Activated T-cell treated with anti-CD3 and anti-CD28 coated beads, Interleukin-2, amount 50 U/mL, for 24 hours (primary cell): ENCODE results near the gene SRP54.
A peak's percentile ranks its signal among the peaks of the same experiment; 100 is the strongest.
"Not testable (repeated sequence)": the region's sequence is repeated elsewhere in the genome, so short reads cannot be mapped to it uniquely, and the experiment has no call there.

ENCODE experiments used
- DNase-seq: peaks from one replicate; pipeline ENCODE4 v3.0.0-alpha.2; 2020
- H3K27ac Mint-ChIP-seq: 2 replicates; pipeline ENCODE4 v1.8.0; 2020; ENCODE audit warnings: mild to moderate bottlenecking, mixed read lengths
- H3K27me3 Mint-ChIP-seq: 2 replicates; pipeline ENCODE4 v1.8.0; 2020; ENCODE audit warnings: mixed read lengths
- H3K36me3 Mint-ChIP-seq: 2 replicates; pipeline ENCODE4 v1.8.0; 2020; ENCODE audit warnings: low read depth, mixed read lengths
- H3K4me1 Mint-ChIP-seq: 2 replicates; pipeline ENCODE4 v1.8.0; 2020; ENCODE audit warnings: low read depth, mixed read lengths
- H3K4me3 Mint-ChIP-seq: 2 replicates; pipeline ENCODE4 v1.8.0; 2020; ENCODE audit warnings: mild to moderate bottlenecking, moderate library complexity, mixed read lengths
- H3K9me3 Mint-ChIP-seq: 2 replicates; pipeline ENCODE4 v1.8.0; 2020; ENCODE audit warnings: mixed read lengths

The SRP54 gene

GRCh38 chr14:34982421-34983147 lies at the start of gene SRP54:
TSS of gene SRP54 (plus strand) at chr14:34982992. CDS start at chr14:34996710, 13,718 bp downstream.
- H3K36me3 Mint-ChIP-seq: peaks cover 7% of the 10 kb centered on the region
- H3K4me3 Mint-ChIP-seq: no peak within 1 kb of the TSS
- no peaks in the 10 kb centered on the region for H3K9me3 Mint-ChIP-seq
- peaks cover 23% of the 10 kb centered on the region for H3K4me1 Mint-ChIP-seq
- peak; percentile 99 for DNase-seq
- H3K27me3 Mint-ChIP-seq: no peaks in the 10 kb centered on the region
- no peak within 1 kb of the TSS for H3K27ac Mint-ChIP-seq

GRCh38 chr14:34933301-34933700 lies 49.5 kb upstream of the SRP54 start:
- no peak overlapping the region for H3K4me3 Mint-ChIP-seq
- no peak for DNase-seq
- peak overlapping the region; percentile 83 for H3K27ac Mint-ChIP-seq
- peaks cover 3% of the 10 kb centered on the region for H3K36me3 Mint-ChIP-seq
- no peaks in the 10 kb centered on the region for H3K27me3 Mint-ChIP-seq
- H3K9me3 Mint-ChIP-seq: no peaks in the 10 kb centered on the region
- peaks cover 61% of the 10 kb centered on the region for H3K4me1 Mint-ChIP-seq

GRCh38 chr14:34935488-34935887 lies 47.3 kb upstream of the SRP54 start:
- Mint-ChIP-seq H3K27ac (peak overlapping the region; percentile 88), H3K4me3 (no peak overlapping the region), H3K9me3 (no peaks in the 10 kb centered on the region), H3K36me3 (peaks cover 8% of the 10 kb centered on the region), H3K4me1 (peaks cover 45% of the 10 kb centered on the region), H3K27me3 (no peaks in the 10 kb centered on the region)
- no peak for DNase-seq

- peaks cover 16% of the 10 kb centered on the region for H3K36me3 Mint-ChIP-seq
- H3K27ac Mint-ChIP-seq: peak overlapping the region; percentile 75
- peaks cover 33% of the 10 kb centered on the region for H3K4me1 Mint-ChIP-seq
- no peak for DNase-seq
- H3K9me3 Mint-ChIP-seq: no peaks in the 10 kb centered on the region
- H3K4me3 Mint-ChIP-seq: no peak overlapping the region
- H3K27me3 Mint-ChIP-seq: no peaks in the 10 kb centered on the region
Observed at GRCh38 chr14:34937442-34937841, 45.4 kb upstream of the SRP54 start.

- Mint-ChIP-seq H3K9me3 (no peaks in the 10 kb centered on the region), H3K27ac (peak overlapping the region; percentile 75), H3K4me3 (no peak overlapping the region)
Observed at GRCh38 chr14:34937876-34938275, 44.9 kb upstream of the SRP54 start.

GRCh38 chr14:34943506-34943905 lies 39.3 kb upstream of the SRP54 start:
- Mint-ChIP-seq H3K27me3 (no peaks in the 10 kb centered on the region), H3K27ac (no peak overlapping the region), H3K4me3 (no peak overlapping the region), H3K4me1 (no peaks in the 10 kb centered on the region), H3K9me3 (peaks cover 4% of the 10 kb centered on the region), H3K36me3 (peaks cover 36% of the 10 kb centered on the region)
- no peak for DNase-seq

More at GRCh38 chr14:34937876-34938275, 44.9 kb upstream of the SRP54 start:
- Mint-ChIP-seq H3K36me3 (peaks cover 20% of the 10 kb centered on the region), H3K4me1 (peaks cover 32% of the 10 kb centered on the region), H3K27me3 (no peaks in the 10 kb centered on the region)
- no peak for DNase-seq

GRCh38 chr14:34944744-34945143 lies 38.0 kb upstream of the SRP54 start:
- Mint-ChIP-seq H3K27me3 (no peaks in the 10 kb centered on the region), H3K36me3 (peaks cover 35% of the 10 kb centered on the region), H3K27ac (no peak overlapping the region), H3K4me1 (no peaks in the 10 kb centered on the region), H3K9me3 (peaks cover 4% of the 10 kb centered on the region), H3K4me3 (no peak overlapping the region)
- no peak for DNase-seq

- H3K27ac Mint-ChIP-seq: no peak overlapping the region
- no peak for DNase-seq
- H3K9me3 Mint-ChIP-seq: peaks cover 4% of the 10 kb centered on the region
- H3K36me3 Mint-ChIP-seq: peaks cover 43% of the 10 kb centered on the region
- no peak overlapping the region for H3K4me3 Mint-ChIP-seq
- H3K4me1 Mint-ChIP-seq: no peaks in the 10 kb centered on the region
- no peaks in the 10 kb centered on the region for H3K27me3 Mint-ChIP-seq
Observed at GRCh38 chr14:34946699-34947098, 36.1 kb upstream of the SRP54 start.

- H3K36me3 Mint-ChIP-seq: peaks cover 44% of the 10 kb centered on the region
- H3K9me3 Mint-ChIP-seq: no peaks in the 10 kb centered on the region
- no peaks in the 10 kb centered on the region for H3K4me1 Mint-ChIP-seq
- H3K27me3 Mint-ChIP-seq: no peaks in the 10 kb centered on the region
- no peak overlapping the region for H3K4me3 Mint-ChIP-seq
- no peak overlapping the region for H3K27ac Mint-ChIP-seq
- DNase-seq: no peak
Observed at GRCh38 chr14:34951286-34951685, 31.5 kb upstream of the SRP54 start.

- H3K27ac Mint-ChIP-seq: peak overlapping the region; percentile 8
- no peak overlapping the region for H3K4me3 Mint-ChIP-seq
- no peaks in the 10 kb centered on the region for H3K9me3 Mint-ChIP-seq
- H3K36me3 Mint-ChIP-seq: peaks cover 67% of the 10 kb centered on the region
- no peaks in the 10 kb centered on the region for H3K27me3 Mint-ChIP-seq
- H3K4me1 Mint-ChIP-seq: no peaks in the 10 kb centered on the region
- no peak for DNase-seq
Observed at GRCh38 chr14:34956931-34957330, 25.9 kb upstream of the SRP54 start.

GRCh38 chr14:34957771-34958286 lies 25.0 kb upstream of the SRP54 start:
- H3K9me3 Mint-ChIP-seq: no peaks in the 10 kb centered on the region
- H3K4me3 Mint-ChIP-seq: no peak overlapping the region
- no peak for DNase-seq
- no peaks in the 10 kb centered on the region for H3K27me3 Mint-ChIP-seq
- no peaks in the 10 kb centered on the region for H3K4me1 Mint-ChIP-seq
- peaks cover 65% of the 10 kb centered on the region for H3K36me3 Mint-ChIP-seq
- no peak overlapping the region for H3K27ac Mint-ChIP-seq

GRCh38 chr14:34962106-34962505 lies 20.7 kb upstream of the SRP54 start:
- not testable (repeated sequence) for H3K27ac Mint-ChIP-seq, DNase-seq, H3K27me3 Mint-ChIP-seq, H3K4me3 Mint-ChIP-seq, H3K9me3 Mint-ChIP-seq
- H3K36me3 Mint-ChIP-seq: peaks cover 74% of the 10 kb centered on the region
- H3K4me1 Mint-ChIP-seq: peaks cover 14% of the 10 kb centered on the region

- DNase-seq: no peak
- Mint-ChIP-seq H3K4me1 (peaks cover 29% of the 10 kb centered on the region), H3K27me3 (no peaks in the 10 kb centered on the region), H3K4me3 (no peak overlapping the region), H3K36me3 (peaks cover 78% of the 10 kb centered on the region), H3K27ac (no peak overlapping the region), H3K9me3 (no peaks in the 10 kb centered on the region)
Observed at GRCh38 chr14:34964977-34965764, 17.6 kb upstream of the SRP54 start.

GRCh38 chr14:34965912-34966311 lies 16.9 kb upstream of the SRP54 start:
- Mint-ChIP-seq H3K36me3 (peaks cover 77% of the 10 kb centered on the region), H3K9me3 (no peaks in the 10 kb centered on the region), H3K27ac (peak overlapping the region; percentile 78), H3K4me3 (no peak overlapping the region), H3K4me1 (peaks cover 31% of the 10 kb centered on the region), H3K27me3 (no peaks in the 10 kb centered on the region)
- DNase-seq: no peak

- Mint-ChIP-seq H3K36me3 (peaks cover 77% of the 10 kb centered on the region), H3K9me3 (no peaks in the 10 kb centered on the region), H3K4me3 (no peak overlapping the region), H3K27me3 (no peaks in the 10 kb centered on the region), H3K4me1 (peaks cover 31% of the 10 kb centered on the region), H3K27ac (peak overlapping the region; percentile 78)
- no peak for DNase-seq
Observed at GRCh38 chr14:34966413-34966812, 16.4 kb upstream of the SRP54 start.
